ENCODE data around the gene AHCYL1. TPM values are rescaled to one million over a fixed set of nuclear protein-coding genes. Genes with fewer than 3 reads are reported as not detected.

Gene AHCYL1
- total and polyA plus RNA-seq, 2 of the 8 experiments (the other 6 are each of a cell fraction or from before 2014, with no cell fraction given) = 64.5 to 95.9 TPM

- Histone ChIP-seq H3K4ac (replicated peaks; ENCODE audit: insufficient read length, low read depth, low read length) (no peak overlapping the region), H3K4me3 (ENCODE audit: extremely low read depth in 1 of 4, insufficient read depth in 2 of 4, low read depth in 3 of 4, low read length in 4 of 4) (no peak overlapping the region), H3K18ac (ENCODE audit: extremely low read depth, low read length) (no peak overlapping the region), H2AFZ (ENCODE audit: low read length) (no peak overlapping the region), H3K14ac (ENCODE audit: insufficient read length) (no peak overlapping the region), H3K23ac (ENCODE audit: insufficient read length) (no peak overlapping the region), H3K79me2 (ENCODE audit: control insufficient read depth in 1 of 2, insufficient read depth in 2 of 2, low read length in 2 of 2) (peaks cover 0 to 36% of the 10 kb centered on the region in 2 experiments; a peak in 2 of 4 replicates), H3K9me3 (ENCODE audit: insufficient read depth in 2 of 2, low read depth in 1 of 2, low read length in 1 of 2) (no peaks in the 10 kb centered on the region), H4K20me1 (replicated peaks in 1 of 2; ENCODE audit: control insufficient read depth in 1 of 2, insufficient read depth in 2 of 2, low read length in 2 of 2) (peaks cover 0 to 5% of the 10 kb centered on the region in 2 experiments), H2BK5ac (ENCODE audit: low read depth, low read length) (no peak overlapping the region), H3K27ac (ENCODE audit: low read depth, low read length) (no peak overlapping the region), H3K27me3 (replicated peaks in 1 of 4; ENCODE audit: control insufficient read depth in 3 of 4, extremely low read depth in 1 of 4, insufficient read depth in 3 of 4, low read length in 3 of 4) (no peaks in the 10 kb centered on the region), H3K36me3 (ENCODE audit: control insufficient read depth in 2 of 4, insufficient read depth in 4 of 4, low read length in 3 of 4) (peaks cover 9 to 39% (median 27%) of the 10 kb centered on the region in 4 experiments), H3K23me2 (ENCODE audit: low read depth, low read length) (no peaks in the 10 kb centered on the region), H4K91ac (replicated peaks; ENCODE audit: insufficient read length, low read length) (no peak overlapping the region), H3K9ac (replicated peaks in 1 of 4; ENCODE audit: extremely low read depth in 1 of 4, low read depth in 3 of 4, low read length in 3 of 4) (no peak overlapping the region), H2BK15ac (ENCODE audit: low read length) (no peak overlapping the region), H3K4me1 (replicated peaks in 1 of 4; ENCODE audit: control insufficient read depth in 3 of 4, insufficient read depth in 4 of 4, low read length in 3 of 4) (peaks cover 3 to 17% (median 12%) of the 10 kb centered on the region in 4 experiments; a peak in 6 of 7 replicates), H2BK20ac (ENCODE audit: low read length) (no peak overlapping the region), H3K79me1 (ENCODE audit: low read depth, low read length) (no peaks in the 10 kb centered on the region; the same call in 1 of the 2 replicates), H2BK12ac (ENCODE audit: low read depth, low read length) (no peak overlapping the region), H3K56ac (replicated peaks; ENCODE audit: insufficient read length, low read depth, low read length) (no peak overlapping the region), H4K8ac (ENCODE audit: extremely low read depth, insufficient read depth, low read length) (no peak overlapping the region), H4K5ac (ENCODE audit: insufficient read length, low read depth, low read length) (no peak overlapping the region), H2AK5ac (ENCODE audit: low read depth, low read length) (no peak overlapping the region), H3K4me2 (ENCODE audit: insufficient read depth in 1 of 2, low read depth in 2 of 2, low read length in 2 of 2) (no peak overlapping the region), H2BK120ac (replicated peaks; ENCODE audit: low read depth, low read length) (no peak overlapping the region)
- DNase-seq (ENCODE audit: low read depth in 1 of 2, low spot score in 2 of 2) = no peak
- TF ChIP-seq BACH1 (IDR thresholded peaks at IDR 0.05; ENCODE audit: low read length) = no peak
- TF ChIP-seq SIX5 (IDR thresholded peaks at IDR 0.05; ENCODE audit: low read depth, low read length) = no peak
- no peak for TF ChIP-seq ZNF274 (IDR thresholded peaks at IDR 0.05; ENCODE audit: borderline replicate concordance, extremely low read depth, low read length)
- TF ChIP-seq CHD1 (IDR thresholded peaks at IDR 0.05; ENCODE audit: low read depth, low read length) = no peak
- no peak for TF ChIP-seq RNF2 (IDR thresholded peaks at IDR 0.05; ENCODE audit: borderline replicate concordance, low read depth, low read length, missing control alignments, poor library complexity, severe bottlenecking)
- no peak for TF ChIP-seq CBX5 (IDR thresholded peaks at IDR 0.05; ENCODE audit: low read depth, low read length)
- no peak for TF ChIP-seq SAP30 (IDR thresholded peaks at IDR 0.05; ENCODE audit: insufficient read depth, insufficient replicate concordance, low read length)
- TF ChIP-seq SRF (IDR thresholded peaks at IDR 0.05; ENCODE audit: low read depth, low read length) = no peak
- TF ChIP-seq KDM1A (IDR thresholded peaks at IDR 0.05; ENCODE audit: borderline replicate concordance, low read length) = no peak
- TF ChIP-seq RBBP5 (IDR thresholded peaks at IDR 0.05; ENCODE audit: borderline replicate concordance, low read depth, low read length) = no peak
- no peak for TF ChIP-seq TAF1 (IDR thresholded peaks at IDR 0.05; ENCODE audit: low read depth, low read length)
- no peak for TF ChIP-seq PHF8 (conservative IDR thresholded peaks at IDR 0.05; ENCODE audit: low read depth, low read length)
- no peak for TF ChIP-seq SIN3A (conservative IDR thresholded peaks at IDR 0.05 in 1 of 2, IDR thresholded peaks at IDR 0.05 in 1 of 2; ENCODE audit: low read depth in 1 of 2, low read length in 2 of 2)
- ChIA-PET CTCF (ENCODE audit: partially characterized antibody) (interaction anchor here (1.3 to 3.5 kb wide), 6 partner anchors 24 to 380 kb away, joined by 3 to 39 read pairs (median 14); partner anchors contain the start of gene AHCYL1), POLR2A (ENCODE audit: partially characterized antibody) (interaction anchor here (0.7 kb wide), 1 partner anchor 16 kb away, joined by 3 read pairs; no protein-coding TSS in a partner anchor)
- FAIRE-seq = no peak
- WGBS, 2 experiments (ENCODE audit: extremely low coverage in 1 of 2, insufficient coverage in 1 of 2, insufficient read length in 1 of 2, insufficient replicate concordance in 2 of 2, low coverage in 1 of 2, low lambda C conversion rate in 2 of 2, missing lambda C conversion rate in 1 of 2) = 92% methylated on average over 7 of the region's 7 CpGs; no CpG with 5 or more reads in 1 of the 2 experiments
Measured at GRCh38 chr1:110008971-110009565, 24.5 kb downstream of the AHCYL1 start.

All from H1 (cell line).